ENCODE results near the gene PRDM11.

Gene PRDM11

DNA sequence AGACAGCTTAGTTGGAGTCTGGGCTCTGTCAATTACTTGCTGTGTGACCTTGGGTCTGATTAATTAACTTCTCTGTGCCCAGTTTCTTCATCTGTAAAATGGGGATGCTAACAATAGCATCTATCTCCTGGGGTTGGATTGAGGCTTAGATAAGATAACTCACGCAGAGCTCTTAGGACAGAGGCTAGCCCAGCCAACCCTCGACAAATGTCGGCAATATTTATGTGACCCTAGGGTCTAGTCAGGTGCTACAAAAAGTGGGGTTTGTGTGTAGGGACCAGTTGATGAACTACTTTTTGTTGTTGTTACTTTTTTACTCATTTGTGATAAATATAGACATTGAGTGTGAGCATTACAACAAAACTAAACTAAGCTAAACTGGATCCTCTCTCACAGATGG lies 117.3 kb downstream of the PRDM11 start:
- DNase-seq (ENCODE audit: low read depth in 2 of 2) = no peak

DNA sequence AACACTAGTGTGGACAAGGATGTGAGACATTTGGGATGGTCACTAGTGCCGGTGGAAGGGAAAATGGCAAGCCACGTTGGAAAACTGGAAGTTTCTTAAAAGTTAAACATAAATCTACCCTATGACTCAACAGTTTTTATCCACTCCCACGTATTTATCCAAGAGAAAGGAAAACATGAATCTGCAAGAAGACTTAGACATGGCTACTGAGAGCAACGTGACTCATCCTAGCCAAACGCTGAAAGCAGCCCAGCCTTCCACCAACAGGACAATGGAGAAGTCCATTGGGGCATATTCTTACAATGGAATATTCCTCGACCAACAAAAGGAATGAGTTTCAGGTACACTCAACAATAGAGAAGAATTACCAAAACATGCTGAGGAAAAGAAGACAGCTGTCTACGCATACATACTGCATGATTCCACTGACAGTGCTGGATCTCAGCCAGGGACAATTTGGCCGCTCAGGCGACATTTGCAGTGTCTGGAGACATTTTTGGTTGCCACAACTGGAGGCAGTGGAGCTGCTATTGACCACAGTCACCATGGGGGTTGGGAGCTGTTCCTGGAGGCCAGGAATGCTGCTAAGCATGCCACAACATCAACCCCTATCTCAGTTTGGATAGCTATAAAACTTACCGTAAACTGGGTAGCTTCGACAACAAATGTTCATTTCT lies 118.5 kb downstream of the PRDM11 start:
- DNase-seq (ENCODE audit: low read depth in 2 of 2) = no peak

DNA sequence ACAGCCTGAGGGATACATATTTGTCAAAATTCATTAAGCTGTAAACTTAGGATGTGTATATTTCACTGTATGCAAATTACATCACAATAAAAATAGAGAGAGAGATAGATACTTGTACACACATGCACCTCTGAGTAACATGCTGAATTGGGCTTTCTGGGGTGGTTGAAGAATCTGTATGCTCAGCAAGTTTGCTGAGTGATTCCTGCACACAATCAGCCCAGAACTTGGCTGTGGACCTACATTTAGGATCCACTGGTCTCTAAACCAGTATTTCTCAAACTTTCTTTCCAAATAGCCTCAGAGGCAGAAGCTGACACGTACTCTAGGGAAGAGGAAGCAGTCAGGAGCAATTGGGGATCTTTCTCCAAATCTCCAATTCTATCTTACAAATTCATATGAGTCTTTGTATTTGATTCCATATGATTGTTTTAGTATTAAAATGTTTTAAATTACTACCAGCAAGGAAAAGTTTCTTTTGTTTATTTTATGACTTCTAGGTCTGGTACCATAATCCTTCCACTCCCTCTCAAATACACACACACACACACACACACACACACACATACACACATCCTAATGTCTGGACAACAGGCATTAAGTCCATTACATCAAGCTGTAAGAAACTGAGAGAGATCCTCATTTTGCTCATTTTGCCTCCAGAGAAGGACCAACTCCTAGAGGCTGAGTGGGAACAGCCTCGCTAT lies 119.7 kb downstream of the PRDM11 start:
- DNase-seq (ENCODE audit: low read depth in 2 of 2) = no peak

GRCh38 chr11:45266676-45267020 lies 120.2 kb downstream of the PRDM11 start:
- DNase-seq (ENCODE audit: low read depth in 2 of 2) = no peak

DNA sequence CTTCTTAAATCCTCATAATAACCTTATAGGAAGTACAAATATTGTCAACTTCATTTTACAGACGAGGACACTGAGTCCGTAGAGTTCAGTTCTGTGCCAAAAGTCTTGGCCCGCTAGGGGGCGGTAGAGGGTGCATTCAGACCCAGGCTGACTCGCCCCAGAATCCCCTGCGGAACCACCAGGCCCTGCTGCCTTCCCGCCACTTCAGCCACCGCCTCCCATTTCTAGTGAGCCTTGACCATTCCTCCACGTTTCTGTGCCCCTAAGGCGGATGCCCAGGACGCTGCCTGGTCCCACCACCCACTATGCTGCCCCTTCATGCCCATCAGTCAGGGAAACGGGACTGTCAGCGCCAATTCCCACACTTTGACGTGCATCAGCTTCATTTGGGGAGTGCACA lies 120.6 kb downstream of the PRDM11 start:
- no peak for DNase-seq (ENCODE audit: low read depth in 2 of 2)

DNA sequence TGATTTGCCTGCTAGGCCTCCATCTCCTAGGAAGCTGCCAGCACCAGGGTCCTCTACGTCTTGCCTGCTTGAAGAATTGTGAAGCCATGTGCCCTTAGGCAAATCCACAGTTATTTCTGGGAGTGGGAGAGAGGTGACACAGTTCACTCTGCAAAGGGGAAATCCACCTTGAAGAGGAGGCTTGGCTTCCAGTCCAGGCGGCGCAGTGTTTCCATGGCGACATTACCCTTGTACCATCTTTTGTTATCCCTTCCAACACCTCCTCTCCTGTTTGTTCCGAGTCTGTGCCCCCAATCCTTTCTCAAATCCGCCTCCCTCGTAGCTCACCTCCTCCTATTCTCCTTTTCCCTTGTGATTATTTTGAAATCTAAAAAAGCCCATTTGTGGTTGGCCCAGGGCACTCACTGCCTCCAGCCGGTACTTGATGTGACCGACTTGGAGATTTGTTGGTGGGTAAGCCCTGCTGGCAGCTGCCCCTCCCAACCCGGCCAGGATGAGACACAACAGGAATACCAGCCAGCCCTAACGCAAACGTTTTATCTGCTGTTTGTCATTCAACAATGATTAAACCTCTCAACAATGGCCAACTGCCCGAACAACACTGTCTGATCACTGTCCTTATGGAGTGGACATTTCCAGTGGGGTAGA lies 121.3 kb downstream of the PRDM11 start:
- no peak for DNase-seq (ENCODE audit: low read depth in 2 of 2)

- no peak for DNase-seq (ENCODE audit: low read depth in 2 of 2)
Observed at GRCh38 chr11:45269678-45270077, 123.2 kb downstream of the PRDM11 start.

- DNase-seq (ENCODE audit: low read depth in 2 of 2) = no peak
Observed at GRCh38 chr11:45270946-45271716, 124.7 kb downstream of the PRDM11 start.

GRCh38 chr11:45272701-45273100 lies 126.3 kb downstream of the PRDM11 start:
- DNase-seq (ENCODE audit: low read depth in 2 of 2) = no peak

DNA sequence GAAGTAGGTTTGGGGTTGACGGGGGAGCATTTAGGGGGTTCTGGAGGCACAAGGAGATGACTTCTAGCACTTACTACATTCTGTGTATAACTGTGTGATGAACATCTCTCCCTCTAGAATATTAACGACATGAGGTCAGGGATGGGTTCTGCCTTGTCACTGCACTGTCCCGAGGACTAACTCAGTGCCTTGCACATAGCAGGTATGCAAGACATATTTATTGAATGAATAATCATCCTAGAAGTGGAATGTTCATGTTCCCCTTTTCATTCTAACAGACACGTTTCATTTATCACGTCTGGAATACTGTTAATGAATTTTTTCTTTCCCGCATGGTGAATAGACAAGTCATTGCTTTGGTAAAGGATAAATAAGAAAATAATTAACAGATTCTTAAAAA lies 127.1 kb downstream of the PRDM11 start:
- no peak for DNase-seq (ENCODE audit: low read depth in 2 of 2)

- DNase-seq (ENCODE audit: low read depth in 2 of 2) = no peak
Observed at GRCh38 chr11:45274206-45274605, 127.8 kb downstream of the PRDM11 start.

- DNase-seq (ENCODE audit: low read depth in 2 of 2) = no peak
Observed at GRCh38 chr11:45275828-45276227, 129.4 kb downstream of the PRDM11 start.

GRCh38 chr11:45278714-45279113 lies 132.3 kb downstream of the PRDM11 start:
- no peak for DNase-seq (ENCODE audit: low read depth in 2 of 2)

DNA sequence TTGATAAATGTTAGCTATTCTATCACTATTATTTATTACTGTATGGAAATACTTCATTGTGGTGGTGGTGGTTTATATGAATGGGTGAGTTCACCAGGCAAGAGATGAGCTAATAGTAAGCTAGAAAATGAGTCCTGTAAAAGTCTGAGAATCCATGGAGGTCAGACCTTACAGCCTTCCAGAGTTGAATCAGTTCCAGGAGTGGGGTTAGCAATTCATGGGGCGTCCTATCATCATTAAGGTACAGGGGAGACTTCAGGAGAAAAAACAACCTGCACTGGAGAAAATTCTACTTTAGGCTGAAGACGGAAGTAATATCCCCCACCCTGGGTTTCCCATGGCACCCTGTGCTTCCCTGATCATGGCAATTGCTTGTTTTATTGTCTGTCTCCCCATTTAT lies 133.2 kb downstream of the PRDM11 start:
- no peak for DNase-seq (ENCODE audit: low read depth in 2 of 2)

DNA sequence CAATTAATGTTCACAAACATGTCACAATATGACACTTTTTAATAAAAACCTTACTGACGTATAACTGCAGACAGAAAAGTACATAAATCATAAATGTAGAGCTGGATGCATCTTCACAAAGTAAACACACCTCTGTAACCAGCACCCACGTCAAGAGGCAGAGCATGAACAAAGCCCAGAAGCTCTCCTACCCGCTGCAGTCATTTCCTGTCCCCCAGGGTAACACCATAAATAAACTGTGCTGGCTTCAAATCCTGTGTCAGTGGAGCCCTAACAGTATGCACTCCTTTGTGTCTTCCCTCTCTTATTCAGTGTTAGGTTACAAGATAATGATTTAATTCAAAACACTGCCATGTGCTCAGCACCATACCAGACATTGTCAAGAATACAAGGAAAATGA lies 134.0 kb downstream of the PRDM11 start:
- DNase-seq (ENCODE audit: low read depth in 2 of 2) = no peak

DNA sequence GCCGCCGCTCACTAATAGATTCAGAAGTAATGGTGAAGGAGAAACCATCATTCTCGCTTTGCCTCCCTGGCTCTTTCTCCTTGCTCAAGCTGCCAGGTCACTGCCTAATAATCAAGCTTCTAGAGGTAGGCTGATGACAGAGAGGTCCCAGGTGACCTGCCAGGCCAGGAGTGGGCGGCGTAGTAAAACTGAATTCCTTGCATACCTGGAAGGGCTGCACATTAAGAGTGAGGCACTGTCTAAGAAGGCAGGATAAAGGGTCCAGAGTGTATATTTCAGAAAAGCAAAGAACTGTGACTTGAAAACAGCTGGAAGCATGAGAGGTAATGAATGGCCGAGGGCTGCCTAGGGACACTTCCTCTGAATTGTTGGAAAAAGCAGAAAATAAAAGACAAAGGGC lies 135.6 kb downstream of the PRDM11 start:
- no peak for DNase-seq (ENCODE audit: low read depth in 2 of 2)
